Measurements from ENCODE around the gene CISD2. TPM values are rescaled to one million over a fixed set of nuclear protein-coding genes. Genes with fewer than 3 reads are reported as not detected.
"Not testable (repeated sequence)": the region's sequence is repeated elsewhere in the genome, so short reads cannot be mapped to it uniquely, and the experiment has no call there.

The CISD2 gene
- total RNA-seq, 3 donors from 2014 or later = 22.5 to 24.5 (median 23.1) TPM

GRCh38 chr4:102850370-102850769 is 18.4 kb upstream of the CISD2 start:
- DNase-seq (no peak), ATAC-seq (peak; percentile 95)
- TF ChIP-seq CTCF (IDR thresholded peaks at IDR 0.05) = no peak
- Histone ChIP-seq H3K36me3 (ENCODE audit: low read depth) (no peaks in the 10 kb centered on the region), H3K9me3 (no peaks in the 10 kb centered on the region), H3K4me1 (ENCODE audit: low read depth) (peaks cover 4% of the 10 kb centered on the region), H3K4me3 (no peak overlapping the region)
- intact Hi-C loops (cut with DNase I, micrococcal nuclease) = no loop called here

- H3K9me3 ChIP-seq = peaks cover 12% of the 10 kb centered on the region
- ATAC-seq (no peak), DNase-seq (no peak)
- intact Hi-C loops (cut with DNase I, micrococcal nuclease) = no loop called here
- TF ChIP-seq CTCF (IDR thresholded peaks at IDR 0.05) = no peak
- H3K36me3 ChIP-seq (ENCODE audit: low read depth) = no peaks in the 10 kb centered on the region
- H3K4me3 ChIP-seq = no peak overlapping the region
- H3K4me1 ChIP-seq (ENCODE audit: low read depth) = no peaks in the 10 kb centered on the region
Observed at GRCh38 chr4:102858828-102859464, 9.8 kb upstream of the CISD2 start.

DNA sequence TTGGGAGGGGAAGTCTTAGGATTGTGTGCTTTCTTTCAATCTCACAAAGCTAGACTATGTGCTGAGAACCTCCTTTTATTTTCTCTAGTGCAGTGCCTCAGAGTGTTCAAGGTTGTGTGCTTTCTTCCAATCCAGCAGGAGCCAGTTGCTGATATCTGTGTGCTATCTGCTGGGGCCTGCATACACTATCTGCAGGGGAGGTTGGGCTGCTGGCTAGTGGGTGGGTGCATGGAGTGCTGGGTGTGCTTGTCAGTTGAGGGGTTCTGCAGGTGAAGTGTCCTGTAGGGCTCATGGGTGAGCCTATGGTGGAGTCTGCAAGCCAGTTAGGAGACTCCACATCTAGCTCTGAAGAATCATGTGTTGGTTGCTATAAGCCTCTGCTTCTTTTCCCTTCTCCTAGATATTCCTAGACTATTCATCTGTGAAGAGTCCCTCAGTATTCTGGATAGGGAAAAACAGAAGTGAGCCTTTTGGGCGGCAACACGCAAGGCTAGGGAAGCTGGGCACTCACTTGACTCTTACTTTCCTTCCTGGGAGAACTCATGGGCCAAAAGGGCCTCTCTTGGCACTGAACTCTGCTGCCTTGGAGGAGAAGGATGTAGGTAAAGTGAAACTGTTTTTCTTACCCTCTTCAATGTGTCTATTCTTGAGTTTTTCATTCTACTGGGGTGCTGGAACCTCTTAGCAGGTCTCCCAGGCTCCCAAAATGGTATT is 8.0 kb upstream of the CISD2 start:
- DNase-seq = no peak
- intact Hi-C loops (cut with DNase I, micrococcal nuclease) = no loop called here
- no peak for TF ChIP-seq CTCF (IDR thresholded peaks at IDR 0.05)
- no peak for ATAC-seq
- Histone ChIP-seq H3K4me3 (no peak overlapping the region), H3K4me1 (ENCODE audit: low read depth) (no peaks in the 10 kb centered on the region), H3K36me3 (ENCODE audit: low read depth) (no peaks in the 10 kb centered on the region), H3K9me3 (peaks cover 12% of the 10 kb centered on the region)

DNA sequence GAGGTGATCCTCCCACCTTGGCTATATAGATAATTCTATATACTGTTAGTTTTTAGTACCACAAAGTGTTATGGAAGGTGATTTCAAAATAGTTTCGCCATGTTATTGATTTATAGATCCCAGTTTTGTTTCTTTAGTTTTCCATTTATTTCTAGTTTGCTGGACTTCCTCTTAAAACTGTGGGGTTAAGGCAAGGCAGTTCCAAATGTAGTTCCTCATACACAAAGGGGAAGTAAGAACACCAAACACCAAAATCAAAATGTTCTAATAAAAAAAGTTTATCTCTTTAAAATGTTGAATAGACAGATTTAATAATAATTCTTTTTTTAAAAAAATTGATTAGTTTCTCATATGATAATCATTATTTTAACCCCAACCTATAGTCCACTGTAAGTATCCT is 6.8 kb upstream of the CISD2 start:
- no peak overlapping the region for H3K4me3 ChIP-seq
- peaks cover 12% of the 10 kb centered on the region for H3K9me3 ChIP-seq
- ATAC-seq = no peak
- DNase-seq = no peak
- H3K4me1 ChIP-seq (ENCODE audit: low read depth) = no peaks in the 10 kb centered on the region
- TF ChIP-seq CTCF (IDR thresholded peaks at IDR 0.05) = no peak
- no peaks in the 10 kb centered on the region for H3K36me3 ChIP-seq (ENCODE audit: low read depth)
- intact Hi-C loops (cut with DNase I, micrococcal nuclease) = no loop called here

DNA sequence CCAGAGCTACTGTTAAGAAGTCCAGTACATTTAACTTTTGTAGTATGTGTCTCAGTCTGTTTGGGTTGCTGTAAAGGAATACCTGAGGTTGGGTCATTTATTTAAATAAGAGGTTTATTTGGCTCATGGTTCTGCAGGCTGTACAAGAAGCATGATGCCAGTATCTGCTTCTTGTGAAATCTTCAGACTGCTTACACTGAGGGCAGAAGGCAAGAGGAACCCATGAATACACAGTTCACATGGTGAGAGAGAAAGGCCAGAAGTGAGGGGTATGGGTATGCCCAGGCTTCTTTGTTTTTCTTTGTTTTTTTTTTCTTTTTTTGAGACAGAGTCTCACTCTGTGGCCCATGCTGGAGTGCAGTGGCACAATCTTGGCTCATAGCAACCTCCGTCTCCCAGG is 6.0 kb upstream of the CISD2 start:
- DNase-seq (no peak), ATAC-seq (no peak)
- no peak for TF ChIP-seq CTCF (IDR thresholded peaks at IDR 0.05)
- intact Hi-C loops (cut with DNase I, micrococcal nuclease) = no loop called here
- Histone ChIP-seq H3K9me3 (peaks cover 12% of the 10 kb centered on the region), H3K4me3 (no peak overlapping the region), H3K4me1 (ENCODE audit: low read depth) (no peaks in the 10 kb centered on the region), H3K36me3 (ENCODE audit: low read depth) (no peaks in the 10 kb centered on the region)

DNA sequence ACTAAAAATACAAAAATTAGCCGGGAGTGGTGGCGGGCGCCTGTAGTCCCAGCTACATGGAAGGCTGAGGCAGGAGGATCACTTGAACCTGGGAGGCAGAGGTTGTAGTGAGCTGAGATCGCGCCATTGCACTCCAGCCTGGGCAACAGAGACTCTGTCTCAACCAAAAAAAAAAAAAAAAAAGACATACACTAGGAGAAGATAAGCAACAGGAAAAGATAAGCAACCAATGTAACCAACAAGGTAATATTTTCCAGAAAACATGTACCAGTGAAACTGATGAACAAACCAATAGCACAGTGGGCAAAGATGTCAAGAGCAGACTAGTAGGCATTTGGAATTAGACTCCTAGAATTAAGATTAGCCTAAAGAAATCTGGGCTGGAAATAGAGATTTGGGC is 3.5 kb upstream of the CISD2 start:
- ATAC-seq; H3K9me3 ChIP-seq; H3K4me3 ChIP-seq; H3K4me1 ChIP-seq (ENCODE audit: low read depth); DNase-seq; H3K36me3 ChIP-seq (ENCODE audit: low read depth); intact Hi-C loops (cut with DNase I, micrococcal nuclease): not testable (repeated sequence)

All from mucosa of descending colon (tissue), 3 donors.